GM23338 (cell line): Measurements from ENCODE around the gene FEV. TPM values are rescaled to one million over a fixed set of nuclear protein-coding genes. Genes with fewer than 3 reads are reported as not detected.
A peak's percentile ranks its signal among the peaks of the same experiment; 100 is the strongest.

ENCODE experiments used
- ATAC-seq: fragments of 200-7000 bp; cut with Tn5 transposase; 3 replicates; pipeline ENCODE4 v1.9.1; 2020
- DNase-seq: peaks from one replicate; pipeline ENCODE4 v3.0.0-alpha.2; 2015; ENCODE audit warnings: low spot score
- H2AFZ ChIP-seq: fragments of 200-600 bp; sonication (generic); 2 replicates; pipeline ENCODE4 v1.8.0; 2016; ENCODE audit warnings: antibody characterized with exemption, mild to moderate bottlenecking, moderate library complexity
- H3F3A ChIP-seq: fragments of 200-600 bp; sonication (generic); replicated peaks from 2 replicates; pipeline ENCODE4 v1.8.0; 2017; ENCODE audit warnings: antibody characterized with exemption, mixed run types, low read depth
- H3K27ac ChIP-seq: fragments of 200-600 bp; sonication (generic); 2 replicates; pipeline ENCODE4 v1.6.1; 2016; ENCODE audit warnings: low read depth
- H3K27me3 ChIP-seq: fragments of 200-600 bp; sonication (generic); 2 replicates; pipeline ENCODE4 v1.8.0; 2016; ENCODE audit warnings: mild to moderate bottlenecking, mixed run types, moderate library complexity; ENCODE audit not compliant: insufficient read depth
- H3K36me3 ChIP-seq: fragments of 200-600 bp; sonication (generic); 2 replicates; pipeline ENCODE4 v1.8.0; 2016; ENCODE audit warnings: mild to moderate bottlenecking; ENCODE audit not compliant: insufficient read depth
- H3K4me1 ChIP-seq: fragments of 200-600 bp; sonication (generic); 2 replicates; pipeline ENCODE4 v1.8.0; 2016; ENCODE audit warnings: mild to moderate bottlenecking, moderate library complexity; ENCODE audit not compliant: insufficient read depth
- H3K4me2 ChIP-seq: fragments of 200-600 bp; sonication (generic); 2 replicates; pipeline ENCODE4 v1.7.1; 2017; ENCODE audit warnings: mixed run types
- H3K4me3 ChIP-seq: fragments of 200-600 bp; sonication (generic); 2 replicates; pipeline ENCODE4 v1.6.1; 2016; ENCODE audit warnings: mixed run types
- H3K79me2 ChIP-seq: fragments of 200-600 bp; sonication (generic); replicated peaks from 2 replicates; pipeline ENCODE4 v1.8.0; 2017; ENCODE audit warnings: mild to moderate bottlenecking; ENCODE audit not compliant: insufficient read depth
- H3K9me2 ChIP-seq: fragments of 200-600 bp; sonication (generic); 2 replicates; pipeline ENCODE4 v1.8.0; 2017; ENCODE audit not compliant: insufficient read depth
- H4K20me1 ChIP-seq: fragments of 200-600 bp; sonication (generic); replicated peaks from 2 replicates; pipeline ENCODE4 v1.8.0; 2017; ENCODE audit warnings: mild to moderate bottlenecking; ENCODE audit not compliant: insufficient read depth
- H3K27ac Mint-ChIP-seq: 2 replicates; pipeline ENCODE4 v1.8.0; 2020; ENCODE audit warnings: inconsistent platforms, mild to moderate bottlenecking, moderate library complexity, mixed read lengths
- H3K27me3 Mint-ChIP-seq: 3 replicates; pipeline ENCODE4 v1.8.0; 2022; ENCODE audit warnings: low read depth, mild to moderate bottlenecking, moderate library complexity, mixed read lengths, inconsistent platforms; ENCODE audit not compliant: insufficient read depth, poor library complexity
- H3K36me3 Mint-ChIP-seq: 3 replicates; pipeline ENCODE4 v1.8.0; 2021; ENCODE audit warnings: low read depth, mild to moderate bottlenecking, inconsistent platforms, moderate library complexity, mixed read lengths
- H3K4me1 Mint-ChIP-seq: 3 replicates; pipeline ENCODE4 v1.8.0; 2020; ENCODE audit warnings: mild to moderate bottlenecking, inconsistent platforms, mixed read lengths
- H3K4me3 Mint-ChIP-seq: 3 replicates; pipeline ENCODE4 v1.8.0; 2021; ENCODE audit warnings: moderate library complexity, mild to moderate bottlenecking, inconsistent platforms, mixed read lengths
- H3K9me3 Mint-ChIP-seq: 3 replicates; pipeline ENCODE4 v1.8.0; 2020; ENCODE audit warnings: moderate library complexity, mild to moderate bottlenecking, inconsistent platforms, mixed read lengths
- CREB1 ChIP-seq: fragments of 250-450 bp; sonication (Bioruptor Pico); IDR thresholded peaks from 2 replicates; pipeline ENCODE4 v1.5.0; 2020; ENCODE audit warnings: low read depth, mild to moderate bottlenecking, moderate library complexity
- EZH2 ChIP-seq: fragments of 200-600 bp; sonication (generic); IDR thresholded peaks from one replicate; pipeline ENCODE4 v1.8.0; 2017; ENCODE audit warnings: antibody characterized with exemption, mild to moderate bottlenecking, low read depth; ENCODE audit not compliant: unreplicated experiment
- EZH2phosphoT487 ChIP-seq: fragments of 200-600 bp; sonication (generic); IDR thresholded peaks from one replicate; pipeline ENCODE4 v1.8.1; 2018; ENCODE audit warnings: antibody characterized with exemption; ENCODE audit not compliant: unreplicated experiment
- JUNB ChIP-seq: IDR thresholded peaks from one replicate; pipeline ENCODE4 v1.6.1; 2016; ENCODE audit warnings: antibody characterized with exemption; ENCODE audit not compliant: unreplicated experiment
- NANOG ChIP-seq: IDR thresholded peaks from 2 replicates; pipeline ENCODE4 v1.6.1; 2016; ENCODE audit warnings: antibody characterized with exemption, borderline replicate concordance
- POLR2AphosphoS5 ChIP-seq: IDR thresholded peaks from 2 replicates; pipeline ENCODE4 v1.6.1; 2016; ENCODE audit warnings: antibody characterized with exemption, low read depth
- STAT1 ChIP-seq: IDR thresholded peaks from one replicate; pipeline ENCODE4 v1.6.1; 2016; ENCODE audit warnings: antibody characterized with exemption; ENCODE audit not compliant: unreplicated experiment
- ZNF114 ChIP-seq: fragments of 250-450 bp; sonication (Bioruptor Pico); IDR thresholded peaks from 2 replicates; pipeline ENCODE4 v1.5.0; 2020; ENCODE audit warnings: mild to moderate bottlenecking, moderate library complexity
- ZNF331 ChIP-seq: fragments of 250-450 bp; sonication (Bioruptor Pico); IDR thresholded peaks from 2 replicates; pipeline ENCODE4 v1.5.0; 2020; ENCODE audit warnings: low read depth, mild to moderate bottlenecking, moderate library complexity
- polyA plus RNA-seq: library from polyadenylated mRNA; unstranded; fragments of >200 nt; fragmentation: Nextera tagmentation; extraction: Ambion mirVana; gene quantifications from 2 replicates; pipeline ENCODE4 v1.2.1, GENCODE V29; 2016
- total RNA-seq: library from RNA; depleted of rRNA; stranded (reverse); fragments of >200 nt; shearing (Covaris generic); gene quantifications from 2 replicates; pipeline ENCODE4 v1.2.3, GENCODE V29; 2014
- TF ChIP-seq, protein P1 (sequence below): IDR thresholded peaks from 2 replicates; pipeline ENCODE4 v1.6.1; 2016; ENCODE audit warnings: antibody characterized with exemption
- TF ChIP-seq, protein P2 (sequence below), 2 experiments: fragments of 200-600 bp in 1 of 2; sonication (generic) in 1 of 2; conservative IDR thresholded peaks; 2 replicates each; pipeline versions ENCODE4 v1.5.1 to v1.6.1; 2016 to 2017; ENCODE audit warnings: antibody characterized with exemption in 2 of 2, low read depth in 2 of 2, mild to moderate bottlenecking in 2 of 2, moderate library complexity in 1 of 2
- TF ChIP-seq, protein P3 (sequence below): fragments of 250-450 bp; sonication (Bioruptor Pico); IDR thresholded peaks from 2 replicates; pipeline ENCODE4 v1.5.0; 2020; ENCODE audit warnings: mild to moderate bottlenecking, moderate library complexity

FEV gene
- total and polyA plus RNA-seq, 2 experiments from 2014 or later = not detected

GRCh38 chr2:218998414-218999002 lies 13.5 kb upstream of the FEV start:
- Mint-ChIP-seq H3K27me3 (peaks cover 97% of the 10 kb centered on the region), H3K36me3 (no peaks in the 10 kb centered on the region; the same call in 2 of the 3 replicates), H3K4me1 (peaks cover 26% of the 10 kb centered on the region), H3K9me3 (0 out of 3 replicates have a peak, but pooled peaks cover 2% of the 10 kb centered on the region), H3K4me3 (no peak overlapping the region), H3K27ac (no peak overlapping the region)
- no peaks in the 10 kb centered on the region for H3K9me2 ChIP-seq
- no peak for DNase-seq
- no peak overlapping the region for H3K27ac ChIP-seq
- peak; percentile 72 for TF ChIP-seq EZH2
- no peak for TF ChIP-seq ZNF114 (CRISPR knock-in tag)
- TF ChIP-seq, protein P1, sequence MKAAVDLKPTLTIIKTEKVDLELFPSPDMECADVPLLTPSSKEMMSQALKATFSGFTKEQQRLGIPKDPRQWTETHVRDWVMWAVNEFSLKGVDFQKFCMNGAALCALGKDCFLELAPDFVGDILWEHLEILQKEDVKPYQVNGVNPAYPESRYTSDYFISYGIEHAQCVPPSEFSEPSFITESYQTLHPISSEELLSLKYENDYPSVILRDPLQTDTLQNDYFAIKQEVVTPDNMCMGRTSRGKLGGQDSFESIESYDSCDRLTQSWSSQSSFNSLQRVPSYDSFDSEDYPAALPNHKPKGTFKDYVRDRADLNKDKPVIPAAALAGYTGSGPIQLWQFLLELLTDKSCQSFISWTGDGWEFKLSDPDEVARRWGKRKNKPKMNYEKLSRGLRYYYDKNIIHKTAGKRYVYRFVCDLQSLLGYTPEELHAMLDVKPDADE = no peak
- TF ChIP-seq CREB1 (CRISPR knock-in tag) = no peak
- H3K36me3 ChIP-seq = no peaks in the 10 kb centered on the region
- peaks cover 100% of the 10 kb centered on the region for H3K27me3 ChIP-seq
- peaks cover 46% of the 10 kb centered on the region for H3K4me1 ChIP-seq
- no peak for ATAC-seq
- H3K79me2 ChIP-seq = no peaks in the 10 kb centered on the region
- 0 out of 2 replicates have a peak overlapping the region, but pooled peaks have one; percentile 60 for H3K4me2 ChIP-seq
- H3F3A ChIP-seq = 0 out of 2 replicates have a peak, but pooled peaks cover 11% of the 10 kb centered on the region
- peaks cover 7% of the 10 kb centered on the region; the same call in 1 of the 2 replicates for H4K20me1 ChIP-seq
- H3K4me3 ChIP-seq = no peak overlapping the region
- no peak overlapping the region for H2AFZ ChIP-seq

DNA sequence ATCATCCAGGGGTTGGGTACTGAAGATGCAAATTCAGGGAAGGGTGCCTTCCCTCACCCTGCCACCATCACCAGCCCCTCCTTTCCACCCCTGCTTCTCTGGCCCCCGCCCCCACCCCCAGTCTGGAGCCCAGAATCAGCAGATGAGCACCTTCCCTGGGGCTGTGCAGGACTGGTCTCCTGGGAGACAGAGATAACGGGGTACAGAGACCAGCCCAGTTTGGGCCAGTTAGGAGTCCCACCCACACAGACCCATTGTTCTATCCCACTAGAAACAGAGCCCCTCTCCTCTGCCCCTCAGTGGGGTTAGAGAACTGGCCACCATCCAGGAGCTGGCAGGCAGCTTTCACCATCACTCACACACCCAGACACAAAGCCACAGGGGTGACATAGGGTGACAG lies 12.7 kb upstream of the FEV start:
- Histone ChIP-seq H3K36me3 (no peaks in the 10 kb centered on the region), H3K9me2 (no peaks in the 10 kb centered on the region), H4K20me1 (peaks cover 7% of the 10 kb centered on the region; the same call in 1 of the 2 replicates), H3F3A (peaks cover 11% of the 10 kb centered on the region; the same call in 1 of the 2 replicates), H3K4me3 (no peak overlapping the region), H3K27ac (no peak overlapping the region), H3K27me3 (peaks cover 100% of the 10 kb centered on the region), H3K79me2 (no peaks in the 10 kb centered on the region), H2AFZ (no peak overlapping the region), H3K4me1 (peaks cover 44% of the 10 kb centered on the region), H3K4me2 (no peak overlapping the region)
- ATAC-seq (no peak), DNase-seq (no peak)
- Mint-ChIP-seq H3K27me3 (peaks cover 99% of the 10 kb centered on the region), H3K36me3 (no peaks in the 10 kb centered on the region), H3K4me3 (no peak overlapping the region), H3K4me1 (peaks cover 24% of the 10 kb centered on the region), H3K9me3 (no peaks in the 10 kb centered on the region), H3K27ac (no peak overlapping the region)
- TF ChIP-seq NANOG (no peak), STAT1 (no peak), POLR2AphosphoS5 (no peak), CREB1 (CRISPR knock-in tag) (no peak), EZH2 (no peak), ZNF331 (no peak), ZNF114 (CRISPR knock-in tag) (no peak), EZH2phosphoT487 (no peak), JUNB (no peak)
- TF ChIP-seq, protein P2, sequence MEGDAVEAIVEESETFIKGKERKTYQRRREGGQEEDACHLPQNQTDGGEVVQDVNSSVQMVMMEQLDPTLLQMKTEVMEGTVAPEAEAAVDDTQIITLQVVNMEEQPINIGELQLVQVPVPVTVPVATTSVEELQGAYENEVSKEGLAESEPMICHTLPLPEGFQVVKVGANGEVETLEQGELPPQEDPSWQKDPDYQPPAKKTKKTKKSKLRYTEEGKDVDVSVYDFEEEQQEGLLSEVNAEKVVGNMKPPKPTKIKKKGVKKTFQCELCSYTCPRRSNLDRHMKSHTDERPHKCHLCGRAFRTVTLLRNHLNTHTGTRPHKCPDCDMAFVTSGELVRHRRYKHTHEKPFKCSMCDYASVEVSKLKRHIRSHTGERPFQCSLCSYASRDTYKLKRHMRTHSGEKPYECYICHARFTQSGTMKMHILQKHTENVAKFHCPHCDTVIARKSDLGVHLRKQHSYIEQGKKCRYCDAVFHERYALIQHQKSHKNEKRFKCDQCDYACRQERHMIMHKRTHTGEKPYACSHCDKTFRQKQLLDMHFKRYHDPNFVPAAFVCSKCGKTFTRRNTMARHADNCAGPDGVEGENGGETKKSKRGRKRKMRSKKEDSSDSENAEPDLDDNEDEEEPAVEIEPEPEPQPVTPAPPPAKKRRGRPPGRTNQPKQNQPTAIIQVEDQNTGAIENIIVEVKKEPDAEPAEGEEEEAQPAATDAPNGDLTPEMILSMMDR (conservative IDR thresholded peaks at IDR 0.05; ENCODE audit: low read depth in 2 of 2) = no peak
- TF ChIP-seq, protein P3, sequence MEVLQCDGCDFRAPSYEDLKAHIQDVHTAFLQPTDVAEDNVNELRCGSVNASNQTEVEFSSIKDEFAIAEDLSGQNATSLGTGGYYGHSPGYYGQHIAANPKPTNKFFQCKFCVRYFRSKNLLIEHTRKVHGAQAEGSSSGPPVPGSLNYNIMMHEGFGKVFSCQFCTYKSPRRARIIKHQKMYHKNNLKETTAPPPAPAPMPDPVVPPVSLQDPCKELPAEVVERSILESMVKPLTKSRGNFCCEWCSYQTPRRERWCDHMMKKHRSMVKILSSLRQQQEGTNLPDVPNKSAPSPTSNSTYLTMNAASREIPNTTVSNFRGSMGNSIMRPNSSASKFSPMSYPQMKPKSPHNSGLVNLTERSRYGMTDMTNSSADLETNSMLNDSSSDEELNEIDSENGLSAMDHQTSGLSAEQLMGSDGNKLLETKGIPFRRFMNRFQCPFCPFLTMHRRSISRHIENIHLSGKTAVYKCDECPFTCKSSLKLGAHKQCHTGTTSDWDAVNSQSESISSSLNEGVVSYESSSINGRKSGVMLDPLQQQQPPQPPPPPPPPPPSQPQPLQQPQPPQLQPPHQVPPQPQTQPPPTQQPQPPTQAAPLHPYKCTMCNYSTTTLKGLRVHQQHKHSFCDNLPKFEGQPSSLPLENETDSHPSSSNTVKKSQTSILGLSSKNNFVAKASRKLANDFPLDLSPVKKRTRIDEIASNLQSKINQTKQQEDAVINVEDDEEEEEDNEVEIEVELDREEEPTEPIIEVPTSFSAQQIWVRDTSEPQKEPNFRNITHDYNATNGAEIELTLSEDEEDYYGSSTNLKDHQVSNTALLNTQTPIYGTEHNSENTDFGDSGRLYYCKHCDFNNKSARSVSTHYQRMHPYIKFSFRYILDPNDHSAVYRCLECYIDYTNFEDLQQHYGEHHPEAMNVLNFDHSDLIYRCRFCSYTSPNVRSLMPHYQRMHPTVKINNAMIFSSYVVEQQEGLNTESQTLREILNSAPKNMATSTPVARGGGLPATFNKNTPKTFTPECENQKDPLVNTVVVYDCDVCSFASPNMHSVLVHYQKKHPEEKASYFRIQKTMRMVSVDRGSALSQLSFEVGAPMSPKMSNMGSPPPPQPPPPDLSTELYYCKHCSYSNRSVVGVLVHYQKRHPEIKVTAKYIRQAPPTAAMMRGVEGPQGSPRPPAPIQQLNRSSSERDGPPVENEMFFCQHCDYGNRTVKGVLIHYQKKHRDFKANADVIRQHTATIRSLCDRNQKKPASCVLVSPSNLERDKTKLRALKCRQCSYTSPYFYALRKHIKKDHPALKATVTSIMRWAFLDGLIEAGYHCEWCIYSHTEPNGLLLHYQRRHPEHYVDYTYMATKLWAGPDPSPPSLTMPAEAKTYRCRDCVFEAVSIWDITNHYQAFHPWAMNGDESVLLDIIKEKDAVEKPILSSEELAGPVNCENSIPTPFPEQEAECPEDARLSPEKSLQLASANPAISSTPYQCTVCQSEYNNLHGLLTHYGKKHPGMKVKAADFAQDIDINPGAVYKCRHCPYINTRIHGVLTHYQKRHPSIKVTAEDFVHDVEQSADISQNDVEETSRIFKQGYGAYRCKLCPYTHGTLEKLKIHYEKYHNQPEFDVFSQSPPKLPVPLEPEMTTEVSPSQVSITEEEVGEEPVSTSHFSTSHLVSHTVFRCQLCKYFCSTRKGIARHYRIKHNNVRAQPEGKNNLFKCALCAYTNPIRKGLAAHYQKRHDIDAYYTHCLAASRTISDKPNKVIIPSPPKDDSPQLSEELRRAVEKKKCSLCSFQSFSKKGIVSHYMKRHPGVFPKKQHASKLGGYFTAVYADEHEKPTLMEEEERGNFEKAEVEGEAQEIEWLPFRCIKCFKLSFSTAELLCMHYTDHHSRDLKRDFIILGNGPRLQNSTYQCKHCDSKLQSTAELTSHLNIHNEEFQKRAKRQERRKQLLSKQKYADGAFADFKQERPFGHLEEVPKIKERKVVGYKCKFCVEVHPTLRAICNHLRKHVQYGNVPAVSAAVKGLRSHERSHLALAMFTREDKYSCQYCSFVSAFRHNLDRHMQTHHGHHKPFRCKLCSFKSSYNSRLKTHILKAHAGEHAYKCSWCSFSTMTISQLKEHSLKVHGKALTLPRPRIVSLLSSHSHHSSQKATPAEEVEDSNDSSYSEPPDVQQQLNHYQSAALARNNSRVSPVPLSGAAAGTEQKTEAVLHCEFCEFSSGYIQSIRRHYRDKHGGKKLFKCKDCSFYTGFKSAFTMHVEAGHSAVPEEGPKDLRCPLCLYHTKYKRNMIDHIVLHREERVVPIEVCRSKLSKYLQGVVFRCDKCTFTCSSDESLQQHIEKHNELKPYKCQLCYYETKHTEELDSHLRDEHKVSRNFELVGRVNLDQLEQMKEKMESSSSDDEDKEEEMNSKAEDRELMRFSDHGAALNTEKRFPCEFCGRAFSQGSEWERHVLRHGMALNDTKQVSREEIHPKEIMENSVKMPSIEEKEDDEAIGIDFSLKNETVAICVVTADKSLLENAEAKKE (CRISPR knock-in tag) = no peak
